Measurements from ENCODE around the gene HDGFL2.
A peak's percentile ranks its signal among the peaks of the same experiment; 100 is the strongest.

Gene HDGFL2

GRCh38 chr19:4471403-4472173, 509 bp upstream of the HDGFL2 start:
- peak; percentile 89 to 95 for DNase-seq (ENCODE audit: low read depth in 2 of 2)

- no peak for DNase-seq (ENCODE audit: low read depth in 2 of 2)
These were observed 1.1 kb downstream of the HDGFL2 start for GRCh38 chr19:4473011-4473762.

- DNase-seq (ENCODE audit: low read depth in 2 of 2), result no peak
These were observed 1.8 kb downstream of the HDGFL2 start for GRCh38 chr19:4473763-4474513.

GRCh38 chr19:4474514-4475022, 2.5 kb downstream of the HDGFL2 start:
- DNase-seq (ENCODE audit: low read depth in 2 of 2), result no peak

GRCh38 chr19:4477034-4477801, 5.1 kb downstream of the HDGFL2 start:
- no peak for DNase-seq (ENCODE audit: low read depth in 2 of 2)

- no peak for DNase-seq (ENCODE audit: low read depth in 2 of 2)
These were observed 10.7 kb downstream of the HDGFL2 start for GRCh38 chr19:4482721-4483364.

GRCh38 chr19:4483385-4483784, 11.3 kb downstream of the HDGFL2 start:
- no peak for DNase-seq (ENCODE audit: low read depth in 2 of 2)

GRCh38 chr19:4487572-4487971, 15.5 kb downstream of the HDGFL2 start:
- DNase-seq (ENCODE audit: low read depth in 2 of 2), result no peak

GRCh38 chr19:4488496-4488895, 16.4 kb downstream of the HDGFL2 start:
- no peak for DNase-seq (ENCODE audit: low read depth in 2 of 2)

GRCh38 chr19:4491446-4491845, 19.3 kb downstream of the HDGFL2 start:
- DNase-seq (ENCODE audit: low read depth in 2 of 2), result no peak

GRCh38 chr19:4492337-4493103, 20.4 kb downstream of the HDGFL2 start:
- no peak for DNase-seq (ENCODE audit: low read depth in 2 of 2)

- DNase-seq (ENCODE audit: low read depth in 2 of 2), result no peak
These were observed 21.2 kb downstream of the HDGFL2 start for GRCh38 chr19:4493104-4493928.

GRCh38 chr19:4493929-4494690, 22.0 kb downstream of the HDGFL2 start:
- DNase-seq (ENCODE audit: low read depth in 2 of 2), result no peak

GRCh38 chr19:4494691-4495064, 22.6 kb downstream of the HDGFL2 start:
- no peak for DNase-seq (ENCODE audit: low read depth in 2 of 2)

GRCh38 chr19:4495471-4495870, 23.4 kb downstream of the HDGFL2 start:
- DNase-seq (ENCODE audit: low read depth in 2 of 2), result no peak

- DNase-seq (ENCODE audit: low read depth in 2 of 2), result no peak
These were observed 24.2 kb downstream of the HDGFL2 start for GRCh38 chr19:4496304-4496703.

GRCh38 chr19:4497770-4498389, 25.8 kb downstream of the HDGFL2 start:
- DNase-seq (ENCODE audit: low read depth in 2 of 2), result no peak

GRCh38 chr19:4498694-4499093, 26.6 kb downstream of the HDGFL2 start:
- DNase-seq (ENCODE audit: low read depth in 2 of 2), result no peak
